Ovary (tissue), 9 donors: ENCODE data around the gene BICRA. TPM values are rescaled to one million over a fixed set of nuclear protein-coding genes. Genes with fewer than 3 reads are reported as not detected.

Experiments
- DNase-seq, 5 donors: peaks; one replicate each; pipeline ENCODE4 v3.0.0-alpha.2; 2019 to 2020
- H3K27ac ChIP-seq, 2 donors: fragments of 200-600 bp; one replicate each; pipeline versions ENCODE4 v1.5.1 to v1.8.0; 2019 to 2022
- H3K27me3 ChIP-seq: fragments of 200-600 bp; one replicate; pipeline ENCODE4 v1.8.0; 2022
- H3K36me3 ChIP-seq: fragments of 200-600 bp; sonication (generic); one replicate; pipeline ENCODE4 v1.5.1; 2019
- H3K4me1 ChIP-seq: one replicate; pipeline ENCODE4 v1.8.1; 2013; ENCODE audit warnings: mild to moderate bottlenecking, moderate library complexity; ENCODE audit not compliant: insufficient read depth
- H3K4me3 ChIP-seq: fragments of 200-600 bp; sonication (generic); one replicate; pipeline ENCODE4 v1.5.1; 2017
- H3K9me3 ChIP-seq, 2 donors: fragments of 200-600 bp in 1 of 2; sonication (generic) in 1 of 2; one replicate each; pipeline versions ENCODE4 v1.5.1 to v1.8.1; 2013 to 2019; ENCODE audit warnings: mild to moderate bottlenecking in 1 of 2, moderate library complexity in 1 of 2
- CTCF ChIP-seq, 3 donors: fragments of 450-650 bp in 2 of 3; fragments of 200-600 bp in 1 of 3; IDR thresholded peaks; one replicate each; pipeline versions ENCODE4 v1.5.1 to v1.8.0; 2016 to 2022; ENCODE audit warnings: antibody characterized with exemption in 3 of 3, mild to moderate bottlenecking in 1 of 3
- EP300 ChIP-seq: sonication (generic); formaldehyde crosslinking; IDR thresholded peaks from one replicate; pipeline ENCODE4 v1.6.1; 2017; ENCODE audit warnings: antibody characterized with exemption
- POLR2A ChIP-seq: fragments of 450-650 bp; IDR thresholded peaks from one replicate; pipeline ENCODE4 v1.6.1; 2017; ENCODE audit warnings: antibody characterized with exemption, mild to moderate bottlenecking, moderate library complexity
- WGBS, 3 donors: extraction: QIAGEN DNeasy Blood & Tissue Kit in 1 of 3; methylation state at CpG; one replicate each; pipeline versions ENCODE4 v1.1.5 to v1.1.7; 2013 to 2017; 5-methylcytosine and 5-hydroxymethylcytosine counted together
- intact Hi-C, 4 donors: fragments of 100-400 bp; cut with DNase I; formaldehyde crosslinking; loops; one replicate each; pipeline versions ENCODE4 v1.11.0 to v1.15.1; 2022 to 2023
- polyA plus RNA-seq, 2 donors: library from polyadenylated mRNA; stranded (reverse); fragments of 200-250 nt in 1 of 2; fragments of 350-450 nt in 1 of 2; fragmentation: Illumina TruSeq in 1 of 2; extraction: RNeasy Lipid Tissue Mini Kit (QIAGEN cat#74804) in 1 of 2; gene quantifications; one replicate each; pipeline ENCODE4 v1.2.3, GENCODE V29; 2013 to 2014
- total RNA-seq, 7 donors: library from RNA; depleted of rRNA in 2 of 7; stranded (reverse); fragments of >200 nt in 2 of 7; fragmentation: NEBNext Ultra II Directional in 3 of 7; extraction: Animal tissue kit (Norgen Biotek cat#: 25700) in 3 of 7; gene quantifications; one replicate each; pipeline versions ENCODE4 v1.1.0 to v1.2.4, GENCODE V29; 2016 to 2023
- donor health status: DM: no; HTN: no; CAD: no; lungs with moderate emphysema.
- donor health status: DM: no; HTN: no; CAD: no.
- donor health status: Bipolar disorder and iron deficiency.
- donor health status: DM: yes; HTN: yes; CAD: no.
- donor health status: DM: no; HTN: no; CAD: no.
- donor health status: DM: yes; HTN: yes; CAD: no.

BICRA gene
- total and polyA plus RNA-seq, 9 donors: 3.7 to 21.7 (median 12.9) TPM

DNA sequence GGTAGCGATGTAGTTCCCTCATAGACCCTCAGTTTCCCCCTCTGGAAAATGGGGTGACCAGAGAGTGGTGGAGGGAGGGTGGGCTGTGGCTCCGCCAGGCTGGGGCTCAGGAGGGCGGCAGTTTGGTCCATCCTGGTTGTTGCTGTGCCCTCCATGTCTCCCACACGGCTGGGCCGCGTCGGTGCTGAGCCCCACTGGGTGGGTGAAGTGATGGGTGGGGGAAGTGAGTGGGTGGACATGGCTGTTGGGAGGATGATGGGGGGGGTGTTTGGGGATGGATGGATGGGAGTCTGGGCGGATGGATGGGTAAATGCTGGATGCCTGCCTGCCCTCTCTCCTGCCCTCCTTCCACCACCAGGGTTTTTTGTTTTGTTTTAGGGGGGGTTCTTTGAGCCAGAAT is 87.7 kb downstream of the BICRA start:
- Histone ChIP-seq H3K36me3 (no peaks in the 10 kb centered on the region), H3K27ac (no peak overlapping the region), H3K4me1 (no peaks in the 10 kb centered on the region), H3K9me3 (no peaks in the 10 kb centered on the region), H3K4me3 (no peak overlapping the region), H3K27me3 (no peaks in the 10 kb centered on the region)
- TF ChIP-seq EP300: no peak
- TF ChIP-seq POLR2A: no peak
- TF ChIP-seq CTCF (IDR thresholded peaks at IDR 0.05): no peak
- 81 to 84% (median 84%) methylated on average over 8 of the region's 8 CpGs for WGBS, 3 donors
- no peak for DNase-seq
- intact Hi-C loops: loop anchor here (5.0 to 10.0 kb wide), 4 partner anchors 98 to 259 kb away; partner anchors contain the start of gene NAPA (in 1 of the 4)

GRCh38 chr19:47697863-47698609 is 89.1 kb downstream of the BICRA start:
- H3K9me3 ChIP-seq: no peaks in the 10 kb centered on the region
- intact Hi-C loops: loop anchor here (2.0 to 10.0 kb wide), 5 partner anchors 97 to 261 kb away; partner anchors contain the start of gene NAPA (in 1 of the 4)
- H3K27ac ChIP-seq: no peak overlapping the region
- H3K4me1 ChIP-seq: no peaks in the 10 kb centered on the region
- H3K4me3 ChIP-seq: no peak overlapping the region
- peak; percentile 68 to 84 (median 81) for DNase-seq
- H3K27me3 ChIP-seq: no peaks in the 10 kb centered on the region
- TF ChIP-seq POLR2A (peak; percentile 15), EP300 (no peak), CTCF (IDR thresholded peaks at IDR 0.05) (peak; percentile 92 to 96 (median 95))
- 36 to 41% (median 40%) methylated on average over 21 of the region's 21 CpGs for WGBS, 3 donors
- no peaks in the 10 kb centered on the region for H3K36me3 ChIP-seq

DNA sequence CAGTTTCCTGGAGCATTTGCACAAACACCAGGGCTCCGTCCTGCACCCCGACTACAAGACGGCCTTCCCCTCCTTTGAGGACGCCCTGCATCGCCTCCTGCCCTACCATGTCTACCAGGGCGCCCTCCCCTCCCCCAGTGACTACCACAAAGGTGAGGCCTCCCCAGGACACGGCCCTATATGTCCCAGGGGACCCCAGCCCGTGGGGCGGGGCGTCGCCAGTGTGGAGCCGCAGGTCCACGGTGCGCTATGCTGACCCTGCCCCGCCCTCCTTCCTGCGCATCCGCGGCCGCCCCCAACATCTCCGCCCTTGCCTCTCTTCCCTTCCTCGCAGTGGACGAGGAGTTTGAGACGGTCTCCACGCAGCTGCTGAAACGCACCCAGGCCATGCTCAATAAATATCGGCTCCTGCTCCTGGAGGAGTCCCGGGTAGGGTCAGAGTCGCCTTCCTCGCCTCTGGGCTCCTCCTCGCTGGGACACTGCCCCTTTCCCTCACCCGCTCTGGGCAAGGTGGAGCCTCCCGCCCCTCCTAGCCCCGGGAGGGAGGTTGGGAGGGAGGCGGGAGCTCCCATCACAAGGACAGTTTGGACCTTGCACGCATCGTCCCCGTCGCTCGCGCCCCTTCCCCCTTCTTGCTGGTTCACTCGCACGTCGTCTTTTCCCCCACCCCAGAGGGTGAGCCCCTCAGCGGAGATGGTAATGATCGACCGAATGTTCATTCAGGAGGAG is 89.9 kb downstream of the BICRA start:
- Histone ChIP-seq H3K36me3 (no peaks in the 10 kb centered on the region), H3K27ac (no peak overlapping the region), H3K27me3 (no peaks in the 10 kb centered on the region), H3K4me3 (no peak overlapping the region), H3K4me1 (peaks cover 2% of the 10 kb centered on the region), H3K9me3 (no peaks in the 10 kb centered on the region)
- intact Hi-C loops: loop anchor here (2.0 to 10.0 kb wide), 5 partner anchors 96 to 262 kb away; partner anchors contain the start of gene NAPA (in 1 of the 4)
- 85 to 90% (median 89%) methylated on average over 46 of the region's 46 CpGs for WGBS, 3 donors
- peak in 1 of 5 donors; percentile 38 for DNase-seq
- no peak for TF ChIP-seq EP300
- no peak for TF ChIP-seq POLR2A
- TF ChIP-seq CTCF (IDR thresholded peaks at IDR 0.05): no peak

- TF ChIP-seq EP300 (no peak), CTCF (IDR thresholded peaks at IDR 0.05) (peak; percentile 33 to 57 (median 54)), POLR2A (no peak)
- H3K36me3 ChIP-seq: no peaks in the 10 kb centered on the region
- H3K4me3 ChIP-seq: no peak overlapping the region
- 62 to 76% (median 71%) methylated on average over 9 of the region's 9 CpGs for WGBS, 3 donors
- no peaks in the 10 kb centered on the region for H3K27me3 ChIP-seq
- intact Hi-C loops: loop anchor here (2.0 to 10.0 kb wide), 5 partner anchors 95 to 263 kb away; partner anchors contain the start of gene NAPA (in 1 of the 4)
- H3K9me3 ChIP-seq: no peaks in the 10 kb centered on the region
- H3K27ac ChIP-seq: no peak overlapping the region
- H3K4me1 ChIP-seq: peaks cover 3% of the 10 kb centered on the region
- DNase-seq: peak in 3 of 5 donors; percentile 52 to 62 (median 58)
Measured at GRCh38 chr19:47699360-47699917, 90.5 kb downstream of the BICRA start.
